ENCODE data around the gene NT5DC4. TPM values are rescaled to one million over a fixed set of nuclear protein-coding genes. Genes with fewer than 3 reads are reported as not detected.

NT5DC4 gene
- total RNA-seq, 1 donor = not detected

GRCh38 chr2:112772322-112772721 lies 51.5 kb downstream of the NT5DC4 start:
- H3K4me3 ChIP-seq (ENCODE audit: low read depth, low read length) = no peak overlapping the region
- TF ChIP-seq CTCF (IDR thresholded peaks at IDR 0.05; ENCODE audit: insufficient read depth, low read length) = no peak
- DNase-seq (ENCODE audit: low read depth) = no peak

DNA sequence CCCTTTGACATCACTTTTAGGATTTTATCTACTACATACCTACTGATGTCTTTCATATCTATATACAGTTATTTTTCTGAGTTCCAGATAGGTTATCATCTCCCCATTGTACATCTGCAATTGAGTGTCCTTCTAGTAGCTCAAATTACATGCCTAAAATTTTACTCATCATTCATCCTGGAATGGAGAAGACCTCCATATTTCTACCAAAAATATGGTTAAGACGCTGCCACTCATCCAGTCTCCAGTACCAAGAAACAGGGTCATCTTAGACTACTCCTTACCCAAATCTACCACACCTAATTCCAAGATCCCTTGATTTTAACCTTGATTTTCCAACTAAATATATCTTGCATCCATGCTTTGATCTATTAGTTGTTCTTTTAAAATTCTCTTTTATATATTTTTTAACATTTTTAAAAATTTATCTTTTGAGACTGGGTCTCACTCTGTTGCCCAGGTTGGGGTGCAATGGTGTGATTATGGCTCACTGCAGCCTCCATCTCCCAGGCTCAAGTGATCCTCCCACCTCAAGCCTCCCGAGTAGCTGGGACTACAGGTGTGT lies 52.2 kb downstream of the NT5DC4 start:
- no peak for DNase-seq (ENCODE audit: low read depth)
- H3K4me3 ChIP-seq (ENCODE audit: low read depth, low read length) = no peak overlapping the region
- no peak for TF ChIP-seq CTCF (IDR thresholded peaks at IDR 0.05; ENCODE audit: insufficient read depth, low read length)

DNA sequence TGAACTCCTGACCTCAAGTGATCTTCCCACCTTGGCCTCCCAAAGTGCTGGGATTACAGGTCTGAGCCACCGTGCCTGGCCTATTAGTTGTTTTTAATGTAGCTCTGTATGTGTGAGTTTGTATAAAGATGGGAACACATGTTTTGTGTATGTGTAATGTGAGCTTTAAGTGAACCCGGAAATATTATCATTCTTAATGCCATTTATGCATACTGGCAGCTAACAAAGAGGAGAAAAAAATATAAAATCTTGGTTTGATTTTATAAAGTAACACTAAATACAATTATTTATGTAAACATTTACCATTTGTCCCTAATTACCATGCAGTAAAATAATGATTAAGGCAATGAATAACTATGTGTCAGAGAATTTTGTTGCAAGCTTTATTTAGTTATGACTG lies 52.7 kb downstream of the NT5DC4 start:
- no peak overlapping the region for H3K4me3 ChIP-seq (ENCODE audit: low read depth, low read length)
- TF ChIP-seq CTCF (IDR thresholded peaks at IDR 0.05; ENCODE audit: insufficient read depth, low read length) = no peak
- DNase-seq (ENCODE audit: low read depth) = no peak

DNA sequence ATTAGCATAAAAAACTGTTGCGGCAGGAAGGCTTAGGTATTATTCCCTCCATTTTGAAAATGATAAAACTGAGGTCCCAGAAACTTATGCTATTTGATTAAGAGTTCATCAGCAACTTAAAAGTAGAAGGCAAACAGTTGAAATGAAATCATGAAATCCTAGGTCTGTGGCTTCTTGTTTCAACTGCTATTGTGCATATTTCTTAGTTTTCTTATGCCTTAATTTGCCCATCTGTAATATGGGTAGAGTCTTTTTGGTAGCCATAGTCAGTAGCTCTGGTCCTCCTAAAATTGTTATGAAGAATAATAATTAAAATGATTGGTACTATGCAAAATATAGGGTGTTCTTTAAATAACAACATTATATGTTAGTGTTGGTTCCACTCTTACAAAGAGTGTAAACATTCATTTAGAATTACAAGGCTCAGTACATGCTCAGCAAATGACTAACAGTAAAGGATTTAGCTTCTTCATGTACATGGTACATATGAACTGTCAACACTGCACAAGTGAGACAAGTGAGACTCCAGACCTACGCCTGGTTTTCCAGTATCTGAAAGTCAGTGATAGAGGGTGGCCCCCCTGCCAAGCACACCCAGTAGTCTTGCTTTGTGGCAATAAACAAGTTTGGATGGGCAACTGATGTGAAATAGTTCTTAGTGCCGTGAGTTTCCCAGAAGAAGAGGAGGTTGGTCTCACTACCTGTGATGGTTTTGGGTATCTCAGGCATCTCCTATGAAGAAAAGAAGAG lies 53.9 kb downstream of the NT5DC4 start:
- no peak for DNase-seq (ENCODE audit: low read depth)
- H3K4me3 ChIP-seq (ENCODE audit: low read depth, low read length) = no peak overlapping the region
- no peak for TF ChIP-seq CTCF (IDR thresholded peaks at IDR 0.05; ENCODE audit: insufficient read depth, low read length)

DNA sequence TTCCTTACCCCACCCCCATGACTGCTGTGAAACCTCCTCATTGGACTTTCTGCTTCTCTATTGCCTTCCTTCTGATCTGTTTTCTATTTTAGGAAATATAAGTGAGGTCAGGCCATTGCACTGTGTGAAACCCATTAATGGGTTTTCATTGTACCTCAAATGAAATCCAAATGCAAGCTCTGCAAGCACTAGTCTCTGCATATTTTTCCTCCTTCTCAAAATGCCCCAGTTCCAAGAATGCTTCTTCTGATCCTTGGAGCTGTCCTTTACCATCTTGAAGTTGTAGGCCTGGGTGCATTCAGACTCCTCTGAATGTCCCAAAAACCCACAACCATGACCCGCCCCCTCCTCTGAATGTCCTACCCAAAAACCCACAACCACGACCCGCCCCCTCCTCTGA lies 55.3 kb downstream of the NT5DC4 start:
- no peak for DNase-seq (ENCODE audit: low read depth)
- TF ChIP-seq CTCF (IDR thresholded peaks at IDR 0.05; ENCODE audit: insufficient read depth, low read length) = no peak
- no peak overlapping the region for H3K4me3 ChIP-seq (ENCODE audit: low read depth, low read length)

DNA sequence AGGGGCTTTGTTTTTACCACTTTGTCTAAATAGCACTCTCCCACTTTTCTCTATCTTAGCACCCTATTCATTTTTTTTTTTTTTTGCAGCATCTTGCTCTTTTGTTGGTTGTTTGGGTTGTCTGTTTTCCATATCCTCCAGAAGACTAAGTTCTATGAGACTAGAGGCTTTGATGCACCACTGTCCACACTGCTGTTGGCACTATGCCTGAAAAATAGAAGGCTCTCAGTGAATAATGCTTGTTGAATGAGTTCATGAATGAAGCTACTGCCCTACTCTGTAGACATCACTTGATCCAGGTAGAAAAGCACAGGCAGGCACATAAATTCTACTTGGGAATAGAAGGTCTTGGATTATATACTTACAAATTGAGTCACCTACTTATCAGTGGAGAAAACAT lies 56.2 kb downstream of the NT5DC4 start:
- TF ChIP-seq CTCF (IDR thresholded peaks at IDR 0.05; ENCODE audit: insufficient read depth, low read length) = no peak
- H3K4me3 ChIP-seq (ENCODE audit: low read depth, low read length) = no peak overlapping the region
- DNase-seq (ENCODE audit: low read depth) = no peak

Measured in fibroblast of the aortic adventitia (primary cell).